HG03575 (cell line): ENCODE results near the gene SOBP.
"Not testable (repeated sequence)": the region's sequence is repeated elsewhere in the genome, so short reads cannot be mapped to it uniquely, and the experiment has no call there.

ENCODE experiments used
- ATAC-seq: cut with Tn5 transposase; IDR thresholded peaks from one replicate; pipeline ENCODE4 v1.9.1; 2021; ENCODE audit not compliant: unreplicated experiment, insufficient number of reproducible peaks, low FRiP score; ENCODE audit errors: extremely low read depth

Gene SOBP

GRCh38 chr6:107519224-107519623 lies 29.3 kb downstream of the SOBP start:
- not testable (repeated sequence) for ATAC-seq

- ATAC-seq, result not testable (repeated sequence)
Observed at GRCh38 chr6:107520706-107521105, 30.8 kb downstream of the SOBP start.

- ATAC-seq, result no peak
Observed at GRCh38 chr6:107523054-107523791, 33.3 kb downstream of the SOBP start.

GRCh38 chr6:107523794-107524193 lies 33.9 kb downstream of the SOBP start:
- ATAC-seq, result no peak

GRCh38 chr6:107524626-107525025 lies 34.7 kb downstream of the SOBP start:
- ATAC-seq, result no peak

- ATAC-seq, result no peak
Observed at GRCh38 chr6:107531868-107532267, 42.0 kb downstream of the SOBP start.

- ATAC-seq, result no peak
Observed at GRCh38 chr6:107532706-107533105, 42.8 kb downstream of the SOBP start.

GRCh38 chr6:107533415-107534059 lies 43.6 kb downstream of the SOBP start:
- no peak for ATAC-seq

- ATAC-seq, result no peak
Observed at GRCh38 chr6:107534571-107535141, 44.7 kb downstream of the SOBP start.

GRCh38 chr6:107535626-107536025 lies 45.7 kb downstream of the SOBP start:
- ATAC-seq, result no peak

GRCh38 chr6:107536180-107536961 lies 46.5 kb downstream of the SOBP start:
- no peak for ATAC-seq

- ATAC-seq, result no peak
Observed at GRCh38 chr6:107537559-107537958, 47.6 kb downstream of the SOBP start.

- no peak for ATAC-seq
Observed at GRCh38 chr6:107538856-107539387, 49.0 kb downstream of the SOBP start.

- no peak for ATAC-seq
Observed at GRCh38 chr6:107539409-107539808, 49.5 kb downstream of the SOBP start.

- ATAC-seq, result no peak
Observed at GRCh38 chr6:107539849-107540464, 50.0 kb downstream of the SOBP start.

GRCh38 chr6:107540465-107540857 lies 50.5 kb downstream of the SOBP start:
- no peak for ATAC-seq

GRCh38 chr6:107542192-107542668 lies 52.3 kb downstream of the SOBP start:
- no peak for ATAC-seq

- no peak for ATAC-seq
Observed at GRCh38 chr6:107543088-107543487, 53.2 kb downstream of the SOBP start.

GRCh38 chr6:107543567-107543966 lies 53.6 kb downstream of the SOBP start:
- no peak for ATAC-seq
